ENCODE measurements around the gene KLK4.

GRCh38 chr19:50890422-50891252 lies 20.6 kb downstream of the KLK4 start:
- TF ChIP-seq CTCF (conservative IDR thresholded peaks at IDR 0.05) (no peak), ZFX (IDR thresholded peaks at IDR 0.05) (no peak)

Measured in C4-2B (cell line).